Loucy (cell line): ENCODE results near the gene PLAU.

Experiments
- H2AFZ ChIP-seq: fragments of 200-600 bp; sonication (generic); 2 replicates; pipeline ENCODE4 v1.6.0; 2016; ENCODE audit warnings: antibody characterized with exemption, mild to moderate bottlenecking, low read length, moderate library complexity
- H3F3A ChIP-seq: fragments of 200-600 bp; 2 replicates; pipeline ENCODE4 v1.6.0; 2016; ENCODE audit warnings: antibody characterized with exemption, low read depth, mild to moderate bottlenecking
- H3K27me3 ChIP-seq: fragments of 200-600 bp; sonication (generic); 2 replicates; pipeline ENCODE4 v1.6.1; 2014; ENCODE audit warnings: low read length, mild to moderate bottlenecking; ENCODE audit not compliant: insufficient read depth, poor library complexity, severe bottlenecking
- H3K36me3 ChIP-seq: fragments of 200-600 bp; sonication (generic); 2 replicates; pipeline ENCODE4 v1.6.1; 2016; ENCODE audit warnings: low read length; ENCODE audit not compliant: insufficient read depth
- H3K4me1 ChIP-seq: fragments of 200-600 bp; sonication (generic); 2 replicates; pipeline ENCODE4 v1.5.1; 2014; ENCODE audit warnings: low read length, mild to moderate bottlenecking; ENCODE audit not compliant: insufficient read depth, poor library complexity, severe bottlenecking
- H3K4me2 ChIP-seq: fragments of 200-600 bp; sonication (generic); 2 replicates; pipeline ENCODE4 v1.6.0; 2014; ENCODE audit warnings: antibody characterized with exemption, low read length, low read depth, mild to moderate bottlenecking; ENCODE audit not compliant: poor library complexity, severe bottlenecking
- H3K4me3 ChIP-seq: fragments of 200-600 bp; sonication (generic); 2 replicates; pipeline ENCODE4 v1.5.1; 2014; ENCODE audit warnings: low read length, mild to moderate bottlenecking, mixed read lengths; ENCODE audit not compliant: poor library complexity, severe bottlenecking
- H3K79me2 ChIP-seq: fragments of 200-600 bp; sonication (generic); 2 replicates; pipeline ENCODE4 v1.6.1; 2014; ENCODE audit warnings: low read length; ENCODE audit not compliant: insufficient read depth
- H3K9ac ChIP-seq: fragments of 200-600 bp; sonication (generic); 2 replicates; pipeline ENCODE4 v1.6.0; 2014; ENCODE audit warnings: mild to moderate bottlenecking, low read depth, low read length, moderate library complexity; ENCODE audit not compliant: poor library complexity, severe bottlenecking
- H3K9me2 ChIP-seq: fragments of 200-600 bp; sonication (generic); replicated peaks from 2 replicates; pipeline ENCODE4 v1.6.1; 2016; ENCODE audit warnings: low read depth, low read length, mixed read lengths
- H3K9me3 ChIP-seq: fragments of 200-600 bp; sonication (generic); 2 replicates; pipeline ENCODE4 v1.6.1; 2014; ENCODE audit warnings: mild to moderate bottlenecking, antibody characterized with exemption, low read length, low read depth; ENCODE audit not compliant: insufficient read depth
- H4K20me1 ChIP-seq: fragments of 200-600 bp; sonication (generic); 2 replicates; pipeline ENCODE4 v1.6.0; 2014; ENCODE audit warnings: antibody characterized with exemption, low read length, mild to moderate bottlenecking; ENCODE audit not compliant: insufficient read depth, poor library complexity, severe bottlenecking
- EZH2phosphoT487 ChIP-seq: fragments of 200-600 bp; IDR thresholded peaks from 2 replicates; pipeline ENCODE4 v1.6.1; 2018; ENCODE audit warnings: antibody characterized with exemption, mild to moderate bottlenecking, moderate library complexity, borderline replicate concordance
- TF ChIP-seq, protein P1 (sequence below): fragments of 200-600 bp; sonication (generic); conservative IDR thresholded peaks from 2 replicates; pipeline ENCODE4 v1.5.1; 2014; ENCODE audit warnings: mild to moderate bottlenecking, antibody characterized with exemption, low read length

PLAU gene

DNA sequence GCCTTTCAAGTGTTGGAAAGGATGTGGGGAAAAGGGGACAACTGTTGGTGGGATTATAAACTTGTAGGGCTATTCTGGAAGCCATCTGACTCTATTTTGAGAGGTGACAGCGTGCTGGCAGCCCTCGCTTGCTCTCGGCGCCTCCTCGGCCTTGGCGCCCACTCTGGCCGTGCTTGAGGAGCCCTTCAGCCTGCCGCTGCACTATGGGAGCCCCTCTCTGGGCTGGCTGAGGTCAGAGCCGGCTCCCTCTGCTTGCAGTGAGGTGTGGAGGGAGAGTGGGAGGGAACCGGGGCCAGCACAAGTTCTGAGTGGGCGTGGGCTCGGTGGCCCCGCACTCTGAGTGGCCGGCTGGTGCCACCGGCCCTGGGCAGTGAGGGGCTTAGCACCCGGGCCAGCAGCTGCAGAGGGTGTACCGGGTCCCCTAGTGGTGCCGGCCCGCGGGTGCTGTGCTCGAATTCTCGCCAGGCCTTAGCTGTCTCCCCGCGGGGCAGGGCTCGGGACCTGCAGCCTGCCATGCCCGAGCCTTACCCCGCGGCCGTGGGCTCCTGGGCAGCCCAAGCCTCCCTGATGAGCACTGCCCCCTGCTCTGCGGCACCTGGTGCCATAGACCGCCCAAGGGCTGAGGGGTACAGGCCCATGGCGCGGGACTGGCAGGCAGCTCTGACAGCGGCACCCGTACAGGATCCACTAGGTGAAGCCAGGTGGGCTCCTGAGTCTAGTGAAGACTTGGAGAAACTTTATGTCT is 33.6 kb downstream of the PLAU start:
- H4K20me1 ChIP-seq, result no peaks in the 10 kb centered on the region
- no peaks in the 10 kb centered on the region for H3K27me3 ChIP-seq
- no peak overlapping the region for H3K4me2 ChIP-seq
- no peaks in the 10 kb centered on the region for H3K9me3 ChIP-seq
- TF ChIP-seq EZH2phosphoT487, result no peak
- TF ChIP-seq, protein P1, sequence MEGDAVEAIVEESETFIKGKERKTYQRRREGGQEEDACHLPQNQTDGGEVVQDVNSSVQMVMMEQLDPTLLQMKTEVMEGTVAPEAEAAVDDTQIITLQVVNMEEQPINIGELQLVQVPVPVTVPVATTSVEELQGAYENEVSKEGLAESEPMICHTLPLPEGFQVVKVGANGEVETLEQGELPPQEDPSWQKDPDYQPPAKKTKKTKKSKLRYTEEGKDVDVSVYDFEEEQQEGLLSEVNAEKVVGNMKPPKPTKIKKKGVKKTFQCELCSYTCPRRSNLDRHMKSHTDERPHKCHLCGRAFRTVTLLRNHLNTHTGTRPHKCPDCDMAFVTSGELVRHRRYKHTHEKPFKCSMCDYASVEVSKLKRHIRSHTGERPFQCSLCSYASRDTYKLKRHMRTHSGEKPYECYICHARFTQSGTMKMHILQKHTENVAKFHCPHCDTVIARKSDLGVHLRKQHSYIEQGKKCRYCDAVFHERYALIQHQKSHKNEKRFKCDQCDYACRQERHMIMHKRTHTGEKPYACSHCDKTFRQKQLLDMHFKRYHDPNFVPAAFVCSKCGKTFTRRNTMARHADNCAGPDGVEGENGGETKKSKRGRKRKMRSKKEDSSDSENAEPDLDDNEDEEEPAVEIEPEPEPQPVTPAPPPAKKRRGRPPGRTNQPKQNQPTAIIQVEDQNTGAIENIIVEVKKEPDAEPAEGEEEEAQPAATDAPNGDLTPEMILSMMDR, result no peak
- H3F3A ChIP-seq, result no peaks in the 10 kb centered on the region
- H2AFZ ChIP-seq, result no peak overlapping the region
- no peaks in the 10 kb centered on the region for H3K79me2 ChIP-seq
- peaks cover 7% of the 10 kb centered on the region for H3K4me1 ChIP-seq
- no peaks in the 10 kb centered on the region for H3K36me3 ChIP-seq
- H3K4me3 ChIP-seq, result no peak overlapping the region
- H3K9me2 ChIP-seq, result no peaks in the 10 kb centered on the region
- H3K9ac ChIP-seq, result no peak overlapping the region

DNA sequence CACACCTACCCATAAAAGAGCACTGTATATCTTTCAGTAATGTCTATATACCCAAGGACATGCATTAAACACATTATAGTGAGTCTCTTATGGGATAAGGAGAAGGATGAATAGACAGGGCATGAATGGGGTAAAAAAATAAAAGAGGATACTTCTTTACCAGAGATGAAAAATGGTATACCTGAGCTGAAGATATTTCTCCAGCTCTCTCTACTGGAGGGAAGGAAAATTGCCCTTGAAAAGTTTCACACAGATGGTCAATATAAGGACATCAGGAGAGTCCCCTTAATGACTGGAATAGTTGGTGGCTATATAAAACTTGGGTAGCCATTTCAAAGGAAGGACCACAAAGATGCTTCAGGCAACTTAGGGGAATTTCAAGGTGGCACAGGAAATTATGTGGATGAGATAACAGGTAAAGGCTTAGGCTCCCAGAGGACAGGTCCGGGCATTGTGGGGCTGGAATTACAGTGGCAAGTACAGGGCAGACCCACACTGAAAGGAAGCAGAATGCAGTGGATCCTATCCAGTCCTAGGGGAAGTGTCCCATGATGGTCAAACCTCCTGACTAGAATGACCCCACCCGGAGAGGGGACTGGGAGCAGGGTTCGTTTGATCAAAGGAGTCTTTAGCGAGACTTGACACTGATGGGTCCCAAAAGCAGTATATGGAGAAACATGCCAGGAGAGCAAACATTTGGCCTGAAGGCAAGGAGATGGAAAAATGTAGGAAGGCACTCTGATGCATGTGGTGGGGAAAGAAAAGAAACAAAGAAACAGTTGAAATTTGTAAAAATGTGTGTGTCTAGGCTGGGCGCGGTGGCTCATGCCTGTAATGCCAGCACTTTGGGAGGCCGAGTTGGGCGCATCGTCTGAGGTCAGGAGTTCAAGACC is 35.6 kb downstream of the PLAU start:
- Histone ChIP-seq H4K20me1 (no peaks in the 10 kb centered on the region), H3F3A (no peaks in the 10 kb centered on the region), H3K27me3 (no peaks in the 10 kb centered on the region), H3K4me1 (no peaks in the 10 kb centered on the region), H3K4me2 (no peak overlapping the region), H3K4me3 (no peak overlapping the region), H3K9me3 (no peaks in the 10 kb centered on the region), H3K9ac (no peak overlapping the region), H3K79me2 (no peaks in the 10 kb centered on the region), H3K9me2 (no peaks in the 10 kb centered on the region), H2AFZ (no peak overlapping the region), H3K36me3 (no peaks in the 10 kb centered on the region)
- TF ChIP-seq EZH2phosphoT487, result no peak
- TF ChIP-seq, protein P1, result peak; percentile 28; the same call in 1 of the 2 replicates

DNA sequence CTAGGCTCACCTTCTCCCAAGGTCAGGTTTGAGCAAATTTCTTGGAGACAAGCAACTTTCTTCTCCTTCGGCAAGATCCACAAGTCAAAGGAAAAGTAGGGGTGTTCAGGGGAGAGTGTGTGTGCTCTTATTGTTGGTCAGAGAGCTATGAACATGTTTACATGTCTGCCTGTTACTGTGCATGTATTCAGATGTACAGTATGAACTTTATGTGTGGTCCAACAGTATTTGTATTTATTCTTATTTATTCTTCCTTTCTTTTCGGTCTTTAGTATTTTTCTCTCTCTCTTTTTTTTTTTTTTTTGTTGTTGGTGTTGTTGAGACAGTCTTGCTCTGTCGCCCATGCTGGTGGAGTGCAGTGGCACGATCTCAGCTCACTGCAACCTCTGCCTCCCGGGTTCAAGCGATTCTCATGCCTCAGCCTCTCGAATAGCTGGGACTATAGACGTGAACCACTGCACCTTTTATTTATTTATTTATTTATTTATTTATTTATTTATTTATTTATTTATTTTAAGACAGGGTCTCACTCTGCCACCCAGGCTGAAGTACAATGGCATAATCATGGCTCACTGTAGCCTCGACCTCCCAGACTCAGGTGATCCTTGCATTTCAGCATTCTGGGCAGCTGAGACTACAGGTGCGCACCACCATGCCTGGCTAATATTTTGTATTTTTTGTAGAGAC is 38.2 kb downstream of the PLAU start:
- Histone ChIP-seq H2AFZ (no peak overlapping the region), H3K4me1 (no peaks in the 10 kb centered on the region)

More for the DNA sequence above, 38.2 kb downstream of the PLAU start:
- no peaks in the 10 kb centered on the region for H3K36me3 ChIP-seq
- TF ChIP-seq, protein P1, result no peak
- TF ChIP-seq EZH2phosphoT487, result no peak
- no peaks in the 10 kb centered on the region for H4K20me1 ChIP-seq
- H3F3A ChIP-seq, result no peaks in the 10 kb centered on the region
- no peak overlapping the region for H3K4me2 ChIP-seq
- no peak overlapping the region for H3K9ac ChIP-seq
- no peaks in the 10 kb centered on the region for H3K27me3 ChIP-seq
- H3K9me3 ChIP-seq, result no peaks in the 10 kb centered on the region
- H3K79me2 ChIP-seq, result no peaks in the 10 kb centered on the region
- no peak overlapping the region for H3K4me3 ChIP-seq
- H3K9me2 ChIP-seq, result no peaks in the 10 kb centered on the region
